GM10847 (cell line): ENCODE data around the gene PACS1.

Experiments
- POLR2A ChIP-seq: IDR thresholded peaks from 2 replicates; pipeline ENCODE4 v1.6.1; 2011; ENCODE audit not compliant: insufficient read length; ENCODE audit errors: extremely low read depth

The PACS1 gene

DNA sequence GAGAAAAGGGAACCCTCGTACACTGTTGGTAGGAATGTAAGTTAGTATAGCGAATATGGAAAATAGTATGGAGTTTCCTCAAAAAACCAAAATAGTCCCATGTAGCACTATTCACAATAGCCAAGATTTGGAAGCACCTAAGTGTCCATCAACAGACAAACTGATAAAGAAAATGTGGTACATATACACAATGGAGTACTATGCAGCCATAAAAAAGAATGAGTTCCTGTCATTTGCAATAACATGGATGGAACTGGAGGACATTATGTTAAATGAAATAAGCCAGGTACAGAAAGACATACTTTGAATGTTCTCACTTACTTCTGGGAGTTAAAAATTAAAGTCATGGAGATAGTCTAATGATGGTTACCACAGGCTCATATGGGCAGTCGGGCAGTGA is 134.3 kb downstream of the PACS1 start:
- no peak for TF ChIP-seq POLR2A

DNA sequence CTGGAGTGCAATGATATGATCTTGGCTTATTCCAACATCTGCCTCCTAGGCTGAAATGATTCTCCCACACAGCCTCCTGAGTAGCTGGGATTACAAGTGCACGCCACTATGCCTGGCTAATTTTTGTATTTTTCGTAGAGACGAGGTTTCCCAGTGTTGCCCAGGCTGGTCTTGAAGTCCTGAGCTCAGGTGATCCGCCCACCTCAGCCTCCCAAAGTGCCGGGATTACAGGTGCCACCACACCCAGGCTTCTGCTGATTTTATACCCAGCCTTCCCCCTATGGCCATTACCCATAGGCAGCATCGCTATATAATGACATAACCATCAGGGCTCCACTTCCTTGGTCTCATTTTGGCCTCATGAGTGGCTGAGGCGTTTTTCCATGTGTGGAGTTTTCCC is 137.7 kb downstream of the PACS1 start:
- no peak for TF ChIP-seq POLR2A

DNA sequence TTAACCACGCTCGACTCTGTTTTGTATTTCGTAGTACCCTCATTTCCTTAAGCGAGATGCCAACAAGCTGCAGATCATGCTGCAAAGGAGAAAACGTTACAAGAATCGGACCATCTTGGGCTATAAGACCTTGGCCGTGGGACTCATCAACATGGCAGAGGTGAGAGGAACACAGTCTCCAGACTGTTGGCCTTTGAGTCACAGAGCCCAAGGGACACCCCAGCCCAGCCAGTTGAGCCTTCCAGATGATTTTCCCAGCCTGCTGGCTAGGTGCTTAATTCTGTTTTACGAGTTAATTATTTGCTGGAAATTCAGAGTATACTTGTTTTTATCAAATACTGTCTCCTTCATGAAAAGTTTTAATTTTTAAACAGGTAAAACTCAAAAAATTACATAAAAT is 141.0 kb downstream of the PACS1 start:
- no peak for TF ChIP-seq POLR2A

DNA sequence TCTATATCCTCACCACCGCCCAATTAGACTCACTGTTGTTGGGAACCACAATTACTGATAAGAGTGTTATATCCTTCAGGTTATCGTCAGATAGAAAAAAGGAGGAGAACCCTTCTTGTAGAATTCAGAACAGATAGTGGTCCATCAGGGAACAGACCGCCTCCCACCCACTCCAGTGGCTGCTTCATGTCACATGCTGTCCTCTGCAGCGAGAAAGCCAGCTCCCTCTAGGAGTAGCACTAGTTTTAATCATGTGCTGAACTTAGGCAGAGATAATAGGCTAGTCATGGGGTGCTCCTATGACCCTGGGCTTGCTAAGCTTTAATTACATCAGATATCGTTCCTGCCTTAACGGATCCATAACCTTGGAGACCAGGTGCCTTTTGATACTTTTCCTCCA is 146.8 kb downstream of the PACS1 start:
- no peak for TF ChIP-seq POLR2A

DNA sequence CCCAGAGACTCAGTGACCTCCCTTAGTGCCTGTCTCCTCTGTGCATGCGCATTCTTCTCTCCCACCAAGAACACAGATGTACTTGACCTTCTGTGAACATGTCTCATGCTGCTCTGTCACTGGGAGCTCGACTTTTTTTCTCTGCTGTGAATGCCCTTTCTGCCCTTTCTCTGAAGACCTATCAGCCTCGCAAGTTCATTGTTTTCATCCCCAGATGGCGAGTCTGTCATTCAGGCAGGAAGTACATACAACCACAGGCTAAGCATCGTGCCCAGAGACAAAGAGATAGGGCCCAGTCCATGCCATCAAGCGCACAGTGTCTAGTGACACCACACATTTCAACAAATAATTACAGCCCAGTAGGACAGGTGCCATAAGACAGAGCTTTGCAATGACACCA is 148.0 kb downstream of the PACS1 start:
- no peak for TF ChIP-seq POLR2A

DNA sequence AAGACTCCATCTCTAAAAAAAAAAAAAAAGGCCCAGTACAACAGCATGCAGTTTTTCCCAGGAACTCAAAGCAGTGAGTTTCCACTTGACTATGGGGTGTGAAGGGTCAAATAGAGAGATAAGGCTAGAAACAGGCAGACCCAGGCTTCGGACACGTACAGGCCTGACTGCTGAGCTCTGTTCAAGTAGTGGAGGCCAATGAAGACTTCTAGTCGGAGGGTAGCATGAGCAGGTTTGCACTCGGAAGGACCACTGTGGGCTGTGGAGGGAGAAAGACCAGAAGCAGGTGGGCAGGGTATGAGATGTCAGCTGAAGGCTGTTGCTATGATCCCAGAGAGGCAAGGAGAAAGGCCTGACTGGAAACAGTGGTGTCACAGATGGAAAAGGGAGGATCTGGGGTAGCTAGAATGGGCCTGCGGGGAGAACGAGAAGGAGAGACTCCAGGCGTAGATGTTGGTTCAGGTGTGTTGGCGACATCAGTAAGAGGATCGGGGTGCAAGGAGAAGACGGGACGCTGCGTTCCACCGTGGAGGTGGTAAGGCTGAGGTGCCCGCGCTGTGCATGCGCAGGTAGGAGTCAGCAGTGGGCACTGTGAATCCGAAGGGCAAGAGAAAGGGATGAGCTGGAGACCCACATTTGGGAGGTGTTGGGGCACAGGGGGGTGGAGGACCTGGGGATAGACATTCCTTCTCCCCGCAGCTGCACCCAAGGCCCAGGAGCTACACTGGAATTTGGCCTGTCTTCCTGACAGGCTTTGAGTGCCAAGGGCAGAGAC is 149.0 kb downstream of the PACS1 start:
- no peak for TF ChIP-seq POLR2A

DNA sequence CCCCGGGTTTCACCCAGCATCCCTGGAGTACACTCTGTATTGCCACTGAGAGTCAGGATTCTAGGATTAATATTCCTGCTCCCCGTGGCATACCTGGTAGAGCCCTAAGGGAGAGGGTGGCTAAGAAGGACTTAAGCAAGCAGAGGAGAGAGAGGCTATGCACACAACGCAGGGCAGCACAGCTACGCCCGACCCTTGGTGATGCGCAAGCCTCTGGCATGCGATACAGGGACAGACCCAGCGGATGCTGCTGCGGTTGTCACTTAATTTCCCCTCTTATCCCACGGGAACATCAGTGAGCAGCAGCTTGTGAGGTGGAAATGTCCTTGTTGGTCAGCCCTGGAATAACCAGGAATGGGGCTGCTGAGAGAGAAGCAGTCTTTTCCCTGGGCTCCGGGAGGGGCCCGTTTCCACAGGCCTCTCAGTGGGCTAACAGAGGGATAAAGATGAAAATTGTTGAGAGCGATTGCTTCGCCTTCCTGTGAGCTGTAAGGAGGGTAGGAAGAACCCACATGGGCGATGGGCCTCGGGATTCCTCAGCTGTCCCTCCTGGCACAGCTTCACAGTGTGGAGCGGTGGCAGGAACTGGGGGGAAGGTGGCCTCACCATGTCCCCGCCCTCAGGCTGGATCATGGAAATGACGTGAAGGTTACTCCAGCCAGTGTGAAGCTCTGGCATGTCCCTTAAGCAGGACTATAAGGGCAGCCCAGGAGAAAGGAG is 149.9 kb downstream of the PACS1 start:
- TF ChIP-seq POLR2A, result no peak

DNA sequence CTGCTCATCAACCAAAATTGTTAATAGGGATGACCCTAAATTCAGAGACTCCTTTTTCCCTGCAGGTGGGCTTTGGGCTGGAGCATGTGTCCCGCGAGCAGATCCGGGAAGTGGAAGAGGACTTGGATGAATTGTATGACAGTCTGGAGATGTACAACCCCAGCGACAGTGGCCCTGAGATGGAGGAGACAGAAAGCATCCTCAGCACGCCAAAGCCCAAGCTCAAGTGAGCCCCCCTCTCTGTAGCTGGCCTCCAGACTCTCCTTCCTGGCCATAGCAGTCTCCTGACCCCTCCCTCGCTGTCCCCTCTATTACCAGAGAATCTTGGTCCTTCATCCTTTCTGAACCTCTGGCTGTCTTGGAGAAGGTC is 150.5 kb downstream of the PACS1 start:
- TF ChIP-seq POLR2A, result no peak

DNA sequence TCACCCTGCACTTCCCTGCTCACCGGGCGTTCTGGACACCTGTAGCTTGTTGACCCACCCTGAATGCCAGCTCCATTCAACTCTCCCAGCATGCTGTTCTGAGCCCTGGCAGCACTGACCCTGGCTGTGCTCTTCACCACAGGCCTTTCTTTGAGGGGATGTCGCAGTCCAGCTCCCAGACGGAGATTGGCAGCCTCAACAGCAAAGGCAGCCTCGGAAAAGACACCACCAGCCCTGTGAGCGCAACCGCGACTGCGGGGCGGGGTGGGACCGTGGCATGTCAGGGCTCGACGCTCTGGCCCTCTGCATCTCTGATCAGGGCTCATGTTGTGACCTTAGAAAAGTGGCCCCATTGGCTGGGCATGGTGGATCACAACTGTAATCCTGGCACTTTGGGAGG is 150.9 kb downstream of the PACS1 start:
- TF ChIP-seq POLR2A, result no peak

DNA sequence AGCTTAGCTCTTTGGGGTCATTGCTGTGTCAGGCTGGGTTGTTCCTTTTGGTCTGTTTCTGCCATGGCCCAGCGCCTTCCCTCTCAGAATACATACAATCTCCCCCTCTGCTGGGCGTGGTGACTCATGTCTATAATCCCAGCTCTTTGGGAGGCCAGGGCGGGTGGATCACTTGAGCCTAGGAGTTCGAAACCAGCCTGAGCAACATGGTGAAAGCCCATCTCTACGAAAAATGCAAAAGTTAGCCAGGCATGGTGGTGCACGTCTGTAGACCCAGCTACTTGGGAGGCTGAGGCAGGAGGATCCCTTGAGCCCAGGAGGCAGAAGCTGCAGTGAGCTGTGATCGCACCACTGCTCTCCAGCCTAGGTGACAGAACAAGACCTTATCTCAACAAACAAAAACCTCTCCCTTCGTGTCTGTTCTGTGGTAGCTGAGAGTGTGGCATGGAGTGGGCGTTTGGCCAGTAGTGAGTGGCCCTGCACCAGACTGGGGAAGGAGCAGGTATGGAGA is 151.7 kb downstream of the PACS1 start:
- TF ChIP-seq POLR2A, result no peak

DNA sequence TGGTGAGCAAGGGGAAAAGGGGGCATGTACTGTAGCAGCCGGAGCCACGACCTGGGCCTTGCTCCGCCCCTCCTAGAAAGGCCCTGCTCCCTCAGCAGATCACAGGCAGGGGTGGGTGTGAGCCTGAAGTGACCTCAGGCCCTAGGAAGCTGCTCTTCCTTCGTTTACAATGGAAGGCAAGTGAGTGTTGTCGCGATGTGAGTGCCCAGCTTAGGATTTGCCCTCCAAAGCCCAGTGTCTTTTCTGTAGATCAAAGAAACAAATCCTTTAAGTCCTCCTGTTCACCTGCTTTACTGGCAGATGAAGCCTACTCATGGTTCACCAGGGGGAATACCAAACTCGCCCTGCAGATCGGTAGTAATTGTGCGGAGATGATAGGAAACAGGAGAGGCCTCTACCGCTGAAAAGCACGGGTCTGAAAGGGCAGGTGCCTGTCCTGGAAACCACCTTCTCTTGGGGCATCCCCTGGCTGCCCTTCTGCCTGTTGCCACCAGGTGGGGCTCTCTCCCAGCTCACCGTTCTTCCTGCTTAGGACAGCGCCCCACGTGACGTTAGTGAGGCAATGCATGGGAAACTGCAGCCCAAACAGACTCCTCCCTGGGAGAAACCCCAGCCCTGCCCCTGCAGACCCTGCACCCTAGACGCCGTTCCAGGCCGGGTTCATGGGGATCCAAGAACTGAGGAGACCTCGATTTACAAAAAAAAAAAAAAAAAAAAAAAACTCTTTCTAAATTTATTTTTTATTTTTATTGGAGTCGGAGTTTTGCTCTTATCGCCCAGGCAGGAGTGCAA is 152.5 kb downstream of the PACS1 start:
- TF ChIP-seq POLR2A, result no peak

DNA sequence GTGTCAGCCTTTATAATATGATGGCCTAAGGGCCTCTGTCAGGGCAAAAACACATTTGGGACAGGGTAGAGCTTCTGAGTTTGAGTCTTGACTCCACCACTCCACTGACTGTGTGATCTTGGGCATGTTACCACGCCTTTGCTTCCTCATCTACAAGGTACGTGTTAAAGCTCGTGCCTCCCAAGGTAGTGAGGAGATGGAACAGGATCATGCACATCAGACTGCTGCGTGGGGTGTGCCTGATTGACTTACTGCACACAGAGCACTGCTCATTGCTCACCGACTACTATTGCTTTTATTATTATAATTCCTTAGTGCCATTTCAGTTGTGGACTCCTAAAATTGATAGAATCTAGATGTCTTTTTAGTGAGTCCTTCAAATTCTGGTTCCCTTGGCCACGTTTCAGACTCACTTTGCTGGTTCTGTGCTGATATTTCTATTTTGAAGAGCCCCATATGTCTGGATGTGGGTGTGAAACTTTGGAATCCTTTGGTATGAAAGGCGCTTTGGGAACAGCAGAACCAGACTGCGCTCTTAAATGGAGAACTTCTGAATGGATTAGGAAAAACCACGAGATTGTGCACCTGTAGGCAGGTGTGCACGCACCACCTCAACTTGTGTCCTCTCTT is 154.3 kb downstream of the PACS1 start:
- no peak for TF ChIP-seq POLR2A

DNA sequence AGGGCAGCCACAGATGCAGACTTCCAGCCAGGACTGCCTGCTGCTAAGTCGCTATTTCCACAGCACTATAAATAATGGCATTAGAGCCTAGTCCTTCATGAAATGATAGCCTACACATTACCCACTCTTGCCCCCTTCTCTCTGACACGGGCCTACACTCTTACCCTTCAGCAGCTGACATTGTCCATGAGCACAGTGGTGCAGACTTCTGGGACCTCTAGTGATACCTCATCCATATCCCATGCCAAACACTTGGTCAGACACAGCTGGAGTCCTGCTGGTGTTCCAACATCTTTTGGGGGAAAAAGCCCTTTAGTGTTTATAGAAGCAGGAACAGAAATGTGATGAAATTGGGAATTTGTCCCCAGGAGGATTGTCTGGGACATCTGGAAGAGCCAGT is 155.0 kb downstream of the PACS1 start:
- TF ChIP-seq POLR2A, result no peak

DNA sequence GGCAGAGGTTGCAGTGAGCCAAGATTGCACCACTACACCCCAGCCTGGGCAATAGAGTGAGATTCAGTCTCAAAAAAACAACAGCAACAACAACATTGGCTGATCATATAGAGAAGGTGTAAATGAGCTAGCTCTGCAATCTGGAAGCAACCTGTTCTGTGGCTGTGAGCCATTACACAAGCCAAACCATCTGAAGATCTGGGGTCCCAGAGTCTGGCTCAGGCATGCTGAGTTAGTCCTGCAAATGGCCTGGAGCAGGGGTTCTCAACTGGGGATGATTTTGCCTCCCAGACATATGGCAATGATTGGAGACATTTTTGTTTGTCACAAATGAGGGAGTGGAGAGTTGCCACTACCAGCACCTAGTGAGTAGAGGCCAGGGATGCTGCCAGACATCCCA is 156.0 kb downstream of the PACS1 start:
- TF ChIP-seq POLR2A, result no peak

DNA sequence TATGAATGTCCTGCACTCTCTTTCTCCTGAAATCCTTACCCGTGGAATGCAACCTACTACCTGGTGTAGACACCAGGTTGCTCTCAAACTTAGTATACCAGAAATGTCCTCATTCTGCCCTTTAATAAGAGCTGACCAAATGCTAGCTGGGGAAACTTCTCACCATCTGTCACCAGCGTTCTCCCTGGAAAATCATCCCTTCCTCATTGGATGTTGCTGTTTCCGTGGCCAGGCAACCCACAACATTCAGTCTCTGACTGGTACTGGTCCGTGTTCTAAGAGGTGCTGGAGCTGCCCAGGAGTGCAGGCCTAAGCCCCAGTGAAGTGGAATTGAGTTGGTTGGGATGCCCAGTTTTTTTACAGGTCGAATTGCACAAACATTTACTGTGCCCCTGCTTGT is 157.6 kb downstream of the PACS1 start:
- TF ChIP-seq POLR2A, result no peak
